MM.1S (cell line): ENCODE data around the gene YWHAG.

Experiments used
- DNase-seq: peaks from one replicate; pipeline ENCODE4 v3.0.0-alpha.2; 2015
- H2AFZ ChIP-seq: fragments of 300-600 bp; sonication (generic); 2 replicates; pipeline ENCODE4 v1.6.0; 2016; ENCODE audit warnings: antibody characterized with exemption, low read length
- H3F3A ChIP-seq: fragments of 300-600 bp; sonication (generic); 2 replicates; pipeline ENCODE4 v1.6.1; 2016; ENCODE audit warnings: mild to moderate bottlenecking, antibody characterized with exemption, low read length, moderate library complexity, mixed read lengths; ENCODE audit not compliant: insufficient read depth
- H3K27ac ChIP-seq: fragments of 300-600 bp; sonication (generic); 2 replicates; pipeline ENCODE4 v1.5.1; 2016; ENCODE audit warnings: mild to moderate bottlenecking, low read length
- H3K27me3 ChIP-seq: fragments of 300-600 bp; sonication (generic); replicated peaks from 2 replicates; pipeline ENCODE4 v1.6.0; 2016; ENCODE audit warnings: low read length; ENCODE audit not compliant: insufficient read depth
- H3K36me3 ChIP-seq: fragments of 300-600 bp; sonication (generic); replicated peaks from 2 replicates; pipeline ENCODE4 v1.6.1; 2016; ENCODE audit warnings: mild to moderate bottlenecking, low read length, mixed read lengths; ENCODE audit not compliant: insufficient read depth
- H3K4me1 ChIP-seq: fragments of 300-600 bp; sonication (generic); 2 replicates; pipeline ENCODE4 v1.6.1; 2016; ENCODE audit warnings: low read length, mixed read lengths
- H3K4me2 ChIP-seq: fragments of 300-600 bp; sonication (generic); 2 replicates; pipeline ENCODE4 v1.6.0; 2016; ENCODE audit warnings: low read depth, low read length
- H3K4me3 ChIP-seq: fragments of 300-600 bp; sonication (generic); 2 replicates; pipeline ENCODE4 v1.5.1; 2016; ENCODE audit warnings: low read length, mixed read lengths
- H3K79me2 ChIP-seq: fragments of 300-600 bp; sonication (generic); 2 replicates; pipeline ENCODE4 v1.6.1; 2016; ENCODE audit warnings: mixed run types, low read length, mixed read lengths
- H3K9ac ChIP-seq: fragments of 300-600 bp; sonication (generic); 2 replicates; pipeline ENCODE4 v1.6.1; 2016; ENCODE audit warnings: low read length, mixed read lengths
- H3K9me2 ChIP-seq: fragments of 300-600 bp; sonication (generic); replicated peaks from 2 replicates; pipeline ENCODE4 v1.6.1; 2016; ENCODE audit warnings: mild to moderate bottlenecking, low read length, mixed read lengths; ENCODE audit not compliant: insufficient read depth
- H3K9me3 ChIP-seq: fragments of 300-600 bp; sonication (generic); replicated peaks from 2 replicates; pipeline ENCODE4 v1.6.1; 2016; ENCODE audit warnings: mild to moderate bottlenecking, low read length, mixed read lengths; ENCODE audit not compliant: insufficient read depth
- H4K20me1 ChIP-seq: fragments of 300-600 bp; sonication (generic); 2 replicates; pipeline ENCODE4 v1.6.1; 2016; ENCODE audit warnings: mild to moderate bottlenecking, low read length, moderate library complexity, mixed read lengths; ENCODE audit not compliant: insufficient read depth
- CTCF ChIP-seq: fragments of 300-600 bp; sonication (generic); IDR thresholded peaks from 2 replicates; pipeline ENCODE4 v1.5.1; 2016; ENCODE audit warnings: antibody characterized with exemption, low read length, mixed read lengths
- EZH2 ChIP-seq: fragments of 300-600 bp; sonication (generic); optimal IDR thresholded peaks from 2 replicates; pipeline ENCODE3; 2017; ENCODE audit warnings: low read depth, mild to moderate bottlenecking, antibody characterized with exemption, low read length, mixed read lengths
- EZH2phosphoT487 ChIP-seq: fragments of 300-600 bp; sonication (generic); IDR thresholded peaks from 2 replicates; pipeline ENCODE4 v1.6.1; 2018; ENCODE audit warnings: antibody characterized with exemption, low read length

The YWHAG gene

GRCh38 chr7:76343931-76344321, 14.9 kb downstream of the YWHAG start:
- no peaks in the 10 kb centered on the region; the same call in none of the 2 replicates for H3F3A ChIP-seq
- no peak for DNase-seq
- H3K4me1 ChIP-seq, result no peaks in the 10 kb centered on the region
- H3K36me3 ChIP-seq, result peaks cover 24% of the 10 kb centered on the region
- H3K4me2 ChIP-seq, result no peak overlapping the region
- H3K9me2 ChIP-seq, result no peaks in the 10 kb centered on the region
- no peak overlapping the region for H2AFZ ChIP-seq
- H3K9ac ChIP-seq, result no peak overlapping the region
- no peaks in the 10 kb centered on the region for H3K9me3 ChIP-seq
- no peaks in the 10 kb centered on the region for H3K27me3 ChIP-seq
- TF ChIP-seq EZH2phosphoT487, result no peak
- TF ChIP-seq CTCF, result no peak
- no peak for TF ChIP-seq EZH2
- H3K79me2 ChIP-seq, result peaks cover 100% of the 10 kb centered on the region
- no peak overlapping the region for H3K27ac ChIP-seq
- H4K20me1 ChIP-seq, result peaks cover 39% of the 10 kb centered on the region
- H3K4me3 ChIP-seq, result no peak overlapping the region

- no peak overlapping the region for H3K27ac ChIP-seq
- DNase-seq, result no peak
- peaks cover 24% of the 10 kb centered on the region for H3K36me3 ChIP-seq
- no peaks in the 10 kb centered on the region for H3K27me3 ChIP-seq
- H3K4me1 ChIP-seq, result no peaks in the 10 kb centered on the region
- TF ChIP-seq CTCF (no peak), EZH2phosphoT487 (no peak), EZH2 (no peak)
- no peak overlapping the region for H3K4me2 ChIP-seq
- peaks cover 100% of the 10 kb centered on the region for H3K79me2 ChIP-seq
- peaks cover 44% of the 10 kb centered on the region for H4K20me1 ChIP-seq
- H2AFZ ChIP-seq, result no peak overlapping the region
- H3K9ac ChIP-seq, result no peak overlapping the region
- no peak overlapping the region for H3K4me3 ChIP-seq
- no peaks in the 10 kb centered on the region for H3K9me3 ChIP-seq
- H3F3A ChIP-seq, result no peaks in the 10 kb centered on the region; the same call in none of the 2 replicates
- H3K9me2 ChIP-seq, result no peaks in the 10 kb centered on the region
These were observed 15.4 kb downstream of the YWHAG start for GRCh38 chr7:76343294-76343930.

GRCh38 chr7:76342222-76342621, 16.6 kb downstream of the YWHAG start:
- H3K27ac ChIP-seq, result no peak overlapping the region

More at GRCh38 chr7:76342222-76342621, 16.6 kb downstream of the YWHAG start:
- no peak overlapping the region for H3K9ac ChIP-seq
- H2AFZ ChIP-seq, result no peak overlapping the region
- H3K79me2 ChIP-seq, result peaks cover 100% of the 10 kb centered on the region
- no peaks in the 10 kb centered on the region for H3K9me3 ChIP-seq
- H4K20me1 ChIP-seq, result peaks cover 50% of the 10 kb centered on the region
- H3K9me2 ChIP-seq, result no peaks in the 10 kb centered on the region
- peaks cover 21% of the 10 kb centered on the region for H3K36me3 ChIP-seq
- no peaks in the 10 kb centered on the region; the same call in none of the 2 replicates for H3F3A ChIP-seq
- no peak for DNase-seq
- H3K4me2 ChIP-seq, result no peak overlapping the region
- no peaks in the 10 kb centered on the region for H3K4me1 ChIP-seq
- H3K4me3 ChIP-seq, result no peak overlapping the region
- no peak for TF ChIP-seq EZH2
- no peak for TF ChIP-seq EZH2phosphoT487
- no peak for TF ChIP-seq CTCF
- no peaks in the 10 kb centered on the region for H3K27me3 ChIP-seq
